Coronary artery (tissue), 2 donors: ENCODE measurements around the gene KIR3DL3.
"Not testable (repeated sequence)": the region's sequence is repeated elsewhere in the genome, so short reads cannot be mapped to it uniquely, and the experiment has no call there.

Experiments
- DNase-seq: peaks from one replicate; pipeline ENCODE4 v3.0.0-alpha.2; 2017; ENCODE audit warnings: low spot score
- H3K27ac ChIP-seq, 2 donors: fragments of 200-600 bp; sonication (generic); one replicate each; pipeline ENCODE4 v1.5.1; 2016 to 2019
- H3K4me3 ChIP-seq: fragments of 200-600 bp; sonication (generic); 2 replicates; pipeline ENCODE4 v1.5.1; 2016; ENCODE audit warnings: mild to moderate bottlenecking, moderate library complexity
- CTCF ChIP-seq: fragments of 200-600 bp; sonication (generic); IDR thresholded peaks from one replicate; pipeline ENCODE4 v1.5.1; 2019; ENCODE audit warnings: antibody characterized with exemption

Gene KIR3DL3

GRCh38 chr19:54692298-54692615, 32.0 kb upstream of the KIR3DL3 start:
- no peak for DNase-seq
- no peak for TF ChIP-seq CTCF
- no peak overlapping the region for H3K27ac ChIP-seq
- H3K4me3 ChIP-seq, result no peak overlapping the region

- Histone ChIP-seq H3K27ac (no peak overlapping the region), H3K4me3 (no peak overlapping the region)
- no peak for DNase-seq
- no peak for TF ChIP-seq CTCF
Observed at GRCh38 chr19:54694648-54695047, 29.6 kb upstream of the KIR3DL3 start.

- TF ChIP-seq CTCF, result no peak
- Histone ChIP-seq H3K4me3 (no peak overlapping the region), H3K27ac (no peak overlapping the region)
- DNase-seq, result no peak
Observed at GRCh38 chr19:54696117-54696548, 28.1 kb upstream of the KIR3DL3 start.

- Histone ChIP-seq H3K4me3 (no peak overlapping the region), H3K27ac (no peak overlapping the region)
- no peak for DNase-seq
- no peak for TF ChIP-seq CTCF
Observed at GRCh38 chr19:54696766-54697165, 27.5 kb upstream of the KIR3DL3 start.

- not testable (repeated sequence) for H3K4me3 ChIP-seq, H3K27ac ChIP-seq, DNase-seq
Observed at GRCh38 chr19:54697716-54698115, 26.5 kb upstream of the KIR3DL3 start.

- Histone ChIP-seq H3K27ac (no peak overlapping the region), H3K4me3 (no peak overlapping the region)
- TF ChIP-seq CTCF, result no peak
- DNase-seq, result no peak
Observed at GRCh38 chr19:54704928-54705327, 19.3 kb upstream of the KIR3DL3 start.

- Histone ChIP-seq H3K4me3 (no peak overlapping the region), H3K27ac (no peak overlapping the region)
- TF ChIP-seq CTCF, result no peak
Observed at GRCh38 chr19:54707962-54708361, 16.3 kb upstream of the KIR3DL3 start.

GRCh38 chr19:54708781-54709180, 15.5 kb upstream of the KIR3DL3 start:
- no peak for TF ChIP-seq CTCF
- Histone ChIP-seq H3K27ac (no peak overlapping the region), H3K4me3 (no peak overlapping the region)
- peak; percentile 49 for DNase-seq

More at GRCh38 chr19:54707962-54708361, 16.3 kb upstream of the KIR3DL3 start:
- no peak for DNase-seq
